SKM-1 treated with dmso at 0.1 percent for 144 hours (cell line): ENCODE data around the gene RAB31.

Experiments used
- DNase-seq: peaks from one replicate; lab custom pipeline; 2025; ENCODE audit not compliant: unreplicated experiment; lab: John Stamatoyannopoulos, UW

Gene RAB31

GRCh38 chr18:9858642-9859041 is 150.5 kb downstream of the RAB31 start:
- no peak for DNase-seq

GRCh38 chr18:9859232-9859631 is 151.1 kb downstream of the RAB31 start:
- no peak for DNase-seq

- DNase-seq, result no peak
Observed at GRCh38 chr18:9860682-9861081, 152.6 kb downstream of the RAB31 start.

GRCh38 chr18:9861157-9861556 is 153.1 kb downstream of the RAB31 start:
- no peak for DNase-seq

- DNase-seq, result no peak
Observed at GRCh38 chr18:9861933-9862332, 153.8 kb downstream of the RAB31 start.

- DNase-seq, result no peak
Observed at GRCh38 chr18:9862686-9863085, 154.6 kb downstream of the RAB31 start.

GRCh38 chr18:9863282-9863681 is 155.2 kb downstream of the RAB31 start:
- DNase-seq, result no peak

- DNase-seq, result no peak
Observed at GRCh38 chr18:9865764-9866490, 157.8 kb downstream of the RAB31 start.

- no peak for DNase-seq
Observed at GRCh38 chr18:9866627-9867026, 158.5 kb downstream of the RAB31 start.

GRCh38 chr18:9867071-9867594 is 159.0 kb downstream of the RAB31 start:
- no peak for DNase-seq

- DNase-seq, result no peak
Observed at GRCh38 chr18:9868857-9869714, 161.0 kb downstream of the RAB31 start.

GRCh38 chr18:9869715-9870430 is 161.8 kb downstream of the RAB31 start:
- peak; percentile 89 for DNase-seq

- DNase-seq, result no peak
Observed at GRCh38 chr18:9870431-9871008, 162.4 kb downstream of the RAB31 start.

- DNase-seq, result no peak
Observed at GRCh38 chr18:9871244-9871746, 163.2 kb downstream of the RAB31 start.

GRCh38 chr18:9872823-9873222 is 164.7 kb downstream of the RAB31 start:
- no peak for DNase-seq

- DNase-seq, result no peak
Observed at GRCh38 chr18:9874728-9875127, 166.6 kb downstream of the RAB31 start.

GRCh38 chr18:9876212-9876866 is 168.2 kb downstream of the RAB31 start:
- DNase-seq, result no peak

GRCh38 chr18:9876867-9877654 is 169.0 kb downstream of the RAB31 start:
- DNase-seq, result no peak

- no peak for DNase-seq
Observed at GRCh38 chr18:9877655-9878014, 169.5 kb downstream of the RAB31 start.

GRCh38 chr18:9878095-9878494 is 170.0 kb downstream of the RAB31 start:
- DNase-seq, result no peak
